Measurements from ENCODE around the gene BIN1.

GRCh38 chr2:127101048-127101611 is 5.8 kb downstream of the BIN1 start:
- no peak for TF ChIP-seq REST (IDR thresholded peaks at IDR 0.05; ENCODE audit: insufficient read depth in 1 of 2, low read depth in 2 of 2, low read length in 1 of 2)
- TF ChIP-seq CTCF (IDR thresholded peaks at IDR 0.05) = no peak
- no peak for TF ChIP-seq SIN3A (IDR thresholded peaks at IDR 0.05; ENCODE audit: borderline replicate concordance, insufficient read depth, low read depth, low read length)
- TF ChIP-seq POLR2AphosphoS5 (IDR thresholded peaks at IDR 0.05; ENCODE audit: low read depth, low read length) = no peak

All from Panc1 (cell line).